Bronchial epithelial cell (primary cell): ENCODE data around the gene RET. TPM values are rescaled to one million over a fixed set of nuclear protein-coding genes. Genes with fewer than 3 reads are reported as not detected.

Experiments
- DNase-seq: peaks from one replicate; pipeline ENCODE4 v3.0.0-alpha.2; 2010; ENCODE audit warnings: low read depth
- FAIRE-seq: peaks from 2 replicates; lab custom pipeline; 2011; peaks lifted over from hg19 to GRCh38; lab: Jason Lieb, UNC
- H3K27me3 ChIP-seq: 2 replicates; pipeline ENCODE4 v1.5.1; 2011; ENCODE audit warnings: low read length; ENCODE audit not compliant: control insufficient read depth, insufficient read depth
- H3K36me3 ChIP-seq: 2 replicates; pipeline ENCODE4 v1.5.1; 2011; ENCODE audit warnings: low read length; ENCODE audit not compliant: control insufficient read depth, insufficient read depth
- H3K4me3 ChIP-seq: 2 replicates; pipeline ENCODE4 v1.5.1; 2011; ENCODE audit warnings: mild to moderate bottlenecking, low read depth, low read length, control low read depth
- CTCF ChIP-seq: IDR thresholded peaks from 2 replicates; pipeline ENCODE4 v1.5.1; 2011; ENCODE audit warnings: mild to moderate bottlenecking, moderate library complexity, low read length, control low read depth, inconsistent platforms; ENCODE audit not compliant: insufficient read depth, severe bottlenecking
- total RNA-seq: library from RNA; depleted of rRNA; stranded (reverse); fragments of >200 nt; gene quantifications from 2 replicates; pipeline ENCODE4 v1.2.1, GENCODE V29; 2014

Gene RET
- total RNA-seq, 1 donor from 2014 or later: 0.53 TPM

- DNase-seq (peak; percentile 51), FAIRE-seq (no peak)
- Histone ChIP-seq H3K27me3 (no peaks in the 10 kb centered on the region), H3K36me3 (no peaks in the 10 kb centered on the region), H3K4me3 (no peak overlapping the region)
- TF ChIP-seq CTCF: no peak
These were observed 33.6 kb downstream of the RET start for GRCh38 chr10:43110338-43111071.

- no peaks in the 10 kb centered on the region for H3K36me3 ChIP-seq
- DNase-seq (no peak), FAIRE-seq (no peak)
- no peak overlapping the region for H3K4me3 ChIP-seq
- no peak for TF ChIP-seq CTCF
- H3K27me3 ChIP-seq: no peaks in the 10 kb centered on the region
These were observed 34.2 kb downstream of the RET start for GRCh38 chr10:43111101-43111500.

GRCh38 chr10:43111921-43112607, 35.2 kb downstream of the RET start:
- H3K36me3 ChIP-seq: no peaks in the 10 kb centered on the region
- DNase-seq (no peak), FAIRE-seq (no peak)
- no peak overlapping the region for H3K4me3 ChIP-seq
- no peaks in the 10 kb centered on the region for H3K27me3 ChIP-seq
- no peak for TF ChIP-seq CTCF

GRCh38 chr10:43112608-43112961, 35.7 kb downstream of the RET start:
- no peaks in the 10 kb centered on the region for H3K27me3 ChIP-seq
- TF ChIP-seq CTCF: no peak
- DNase-seq: no peak
- H3K4me3 ChIP-seq: no peak overlapping the region
- H3K36me3 ChIP-seq: no peaks in the 10 kb centered on the region
- FAIRE-seq: no peak

- FAIRE-seq: no peak
- DNase-seq: no peak
- no peak for TF ChIP-seq CTCF
These were observed 36.6 kb downstream of the RET start for GRCh38 chr10:43113201-43114087.

More at GRCh38 chr10:43113201-43114087, 36.6 kb downstream of the RET start:
- no peaks in the 10 kb centered on the region for H3K27me3 ChIP-seq
- no peaks in the 10 kb centered on the region for H3K36me3 ChIP-seq
- H3K4me3 ChIP-seq: no peak overlapping the region
